Smooth muscle cell of the pulmonary artery (primary cell): ENCODE measurements around the gene SBK3. TPM values are rescaled to one million over a fixed set of nuclear protein-coding genes. Genes with fewer than 3 reads are reported as not detected.

Source experiments
- total RNA-seq: library from RNA; depleted of rRNA; stranded (reverse); fragments of >200 nt; gene quantifications from 2 replicates; pipeline ENCODE4 v1.2.3, GENCODE V29; 2014

SBK3 gene, protein sequence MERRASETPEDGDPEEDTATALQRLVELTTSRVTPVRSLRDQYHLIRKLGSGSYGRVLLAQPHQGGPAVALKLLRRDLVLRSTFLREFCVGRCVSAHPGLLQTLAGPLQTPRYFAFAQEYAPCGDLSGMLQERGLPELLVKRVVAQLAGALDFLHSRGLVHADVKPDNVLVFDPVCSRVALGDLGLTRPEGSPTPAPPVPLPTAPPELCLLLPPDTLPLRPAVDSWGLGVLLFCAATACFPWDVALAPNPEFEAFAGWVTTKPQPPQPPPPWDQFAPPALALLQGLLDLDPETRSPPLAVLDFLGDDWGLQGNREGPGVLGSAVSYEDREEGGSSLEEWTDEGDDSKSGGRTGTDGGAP
- 0.07 TPM in 2 replicates for total RNA-seq

DNA sequence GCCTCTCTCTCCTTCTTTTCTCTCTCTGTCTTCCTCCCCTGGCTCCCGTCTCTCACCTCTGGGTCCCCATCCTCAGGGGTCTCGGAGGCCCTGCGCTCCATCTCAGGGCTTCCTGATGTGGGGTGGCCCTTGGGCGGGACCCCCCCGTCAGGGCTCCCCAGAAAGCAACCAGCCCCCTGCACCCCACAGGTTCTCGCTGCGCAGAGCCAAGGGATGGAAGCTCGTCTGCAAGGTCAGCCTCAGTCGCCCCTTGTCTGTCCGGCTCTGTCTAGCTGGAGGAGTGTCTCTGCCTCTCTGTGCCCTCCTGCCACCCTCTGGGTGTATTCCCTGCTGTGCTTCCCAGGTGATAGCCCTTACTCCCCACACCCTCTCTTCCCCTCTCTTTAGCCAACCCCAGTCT lies at the start of gene SBK3:
Gene SBK3, minus strand, starts transcription at position 101 of the 400 bp plus-strand sequence. Its CDS starts 0 bp downstream, at position 101.

DNA sequence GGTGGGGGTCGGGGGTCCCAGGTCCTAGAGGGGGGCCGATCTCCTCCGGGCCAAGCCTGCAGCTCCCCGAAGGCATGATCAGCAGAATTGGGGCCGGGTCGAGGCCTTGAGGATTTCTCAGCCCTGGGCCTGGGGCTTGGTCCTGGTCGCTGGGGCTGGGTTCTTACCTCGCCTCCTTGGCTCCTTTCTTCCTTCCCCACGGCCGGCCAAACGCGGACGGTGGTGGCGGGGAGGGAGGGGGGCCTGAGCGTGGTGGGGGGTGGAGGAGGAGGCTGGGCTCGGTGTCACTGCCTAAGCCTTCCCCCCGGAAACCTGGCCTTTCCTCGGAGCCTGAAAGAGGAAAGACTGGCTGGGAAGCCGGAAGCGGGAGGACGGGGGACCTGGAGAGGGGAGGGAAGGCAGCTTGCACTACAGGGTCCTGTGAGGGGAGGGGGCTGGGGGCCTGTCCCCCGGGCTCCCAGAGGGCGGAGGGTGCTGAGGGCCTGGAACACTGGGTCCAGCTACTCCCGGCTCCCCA lies 35.3 kb upstream of the SBK3 start, which contains the start of gene ZNF579:
Gene ZNF579, minus strand, starts transcription at position 221 of the 517 bp plus-strand sequence. CDS start 1,209 bp downstream, outside the sequence.

DNA sequence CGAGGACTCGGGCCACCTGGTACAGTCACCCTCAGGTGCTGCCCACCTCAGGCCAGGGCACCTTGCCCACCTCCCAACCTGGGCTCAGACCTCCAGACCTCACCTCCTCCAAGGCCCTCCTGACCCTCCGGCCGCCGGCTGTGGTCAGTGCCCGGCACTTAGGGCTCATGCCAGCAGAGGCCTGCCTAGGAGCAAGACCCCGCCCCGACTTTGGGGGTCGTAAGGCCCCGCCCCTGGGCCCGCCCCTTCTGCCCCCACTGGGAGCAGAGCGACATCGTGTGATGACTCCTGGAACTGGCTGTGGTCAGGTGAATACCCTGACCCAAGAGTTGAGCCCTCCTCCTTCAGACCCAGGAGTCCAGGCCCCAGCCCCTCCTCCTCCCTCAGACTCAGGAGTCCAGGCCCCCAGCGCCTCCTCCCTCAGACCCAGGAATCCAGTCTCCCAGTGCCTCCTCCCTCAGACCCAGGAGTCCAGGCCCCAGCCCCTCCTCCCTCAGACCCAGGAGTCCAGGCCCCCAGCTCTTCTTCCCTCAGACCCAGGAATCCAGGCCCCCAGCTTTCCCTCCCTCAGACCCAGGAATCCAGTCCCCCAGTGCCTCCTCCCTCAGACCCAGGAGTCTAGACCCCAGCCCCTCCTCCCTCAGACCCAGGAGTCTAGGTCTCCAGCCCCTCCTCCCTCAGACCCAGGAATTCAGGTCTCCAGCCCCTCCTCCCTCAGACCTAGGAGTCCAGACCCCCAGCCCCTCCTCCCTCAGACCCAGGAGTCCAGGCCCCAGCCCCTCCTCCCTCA lies 8.2 kb downstream of the SBK3 start, which contains the start of gene SBK2:
Gene SBK2, minus strand, starts transcription at position 183 of the 790 bp plus-strand sequence. CDS start 839 bp downstream, outside the sequence.

Other genes with a start within 250 kb of the SBK3 start
- not detected in 2 replicates for gene TMEM150B, start 220.2 kb downstream of the SBK3 start, total RNA-seq
- 5.0 and 7.8 TPM in 2 replicates for gene KMT5C, start 205.7 kb downstream of the SBK3 start, total RNA-seq
- not detected in 2 replicates for gene COX6B2, start 190.8 kb downstream of the SBK3 start, total RNA-seq
- gene GARIN5B, start 182.3 kb downstream of the SBK3 start, total RNA-seq, result 0.10 TPM in 1 of 2 replicates, not detected in the other
- 4.1 and 13.9 TPM in 2 replicates for gene IL11, start 175.1 kb downstream of the SBK3 start, total RNA-seq
- not detected in 2 replicates for gene TMEM190, start 168.7 kb downstream of the SBK3 start, total RNA-seq
- 0.23 and 0.39 TPM in 2 replicates for gene TMEM238, start 161.3 kb downstream of the SBK3 start, total RNA-seq
- gene RPL28, start 159.6 kb downstream of the SBK3 start, total RNA-seq, result 184 and 218 TPM in 2 replicates
- 66.7 and 71.0 TPM in 2 replicates for gene UBE2S, start 137.8 kb downstream of the SBK3 start, total RNA-seq
- gene SHISA7, start 102.2 kb downstream of the SBK3 start, total RNA-seq, result not detected in 2 replicates
- gene ISOC2, start 83.9 kb downstream of the SBK3 start, total RNA-seq, result 36.7 and 40.1 TPM in 2 replicates
- not detected in 2 replicates for gene C19orf85, start 80.8 kb downstream of the SBK3 start, total RNA-seq
- gene ZNF628, start 68.9 kb downstream of the SBK3 start, total RNA-seq, result 1.2 and 2.7 TPM in 2 replicates
- 13.7 and 20.4 TPM in 2 replicates for gene NAT14, start 60.4 kb downstream of the SBK3 start, total RNA-seq
- gene SSC5D, start 57.1 kb downstream of the SBK3 start, total RNA-seq, result 39.3 and 40.5 TPM in 2 replicates
- gene SBK2, start 8.4 kb downstream of the SBK3 start, total RNA-seq, result 0.13 TPM in 1 of 2 replicates, not detected in the other
- 4.1 and 9.1 TPM in 2 replicates for gene ZNF579, start 35.3 kb upstream of the SBK3 start, total RNA-seq
- 3.8 and 5.0 TPM in 2 replicates for gene FIZ1, start 54.0 kb upstream of the SBK3 start, total RNA-seq
- gene ZNF524, start 54.7 kb upstream of the SBK3 start, total RNA-seq, result 9.5 and 13.1 TPM in 2 replicates
- gene ZNF865, start 60.1 kb upstream of the SBK3 start, total RNA-seq, result 2.5 and 5.1 TPM in 2 replicates
- gene ZNF784, start 79.0 kb upstream of the SBK3 start, total RNA-seq, result 3.9 and 5.1 TPM in 2 replicates
- gene ZNF580, start 95.5 kb upstream of the SBK3 start, total RNA-seq, result 7.1 and 8.8 TPM in 2 replicates
- 16.6 and 24.6 TPM in 2 replicates for gene ZNF581, start 98.1 kb upstream of the SBK3 start, total RNA-seq
- 10.7 and 13.3 TPM in 2 replicates for gene CCDC106, start 102.7 kb upstream of the SBK3 start, total RNA-seq
- gene U2AF2, start 109.5 kb upstream of the SBK3 start, total RNA-seq, result 103 and 111 TPM in 2 replicates
- 130 and 144 TPM in 2 replicates for gene EPN1, start 129.7 kb upstream of the SBK3 start, total RNA-seq
- gene NLRP9, start 192.9 kb upstream of the SBK3 start, total RNA-seq, result not detected in 2 replicates
- gene RFPL4A, start 213.6 kb upstream of the SBK3 start, total RNA-seq, result not detected in 2 replicates
- gene RFPL4AL1, start 223.6 kb upstream of the SBK3 start, total RNA-seq, result not detected in 2 replicates